KOPT-K1 (cell line): ENCODE measurements around the gene CES1.
"Not testable (repeated sequence)": the region's sequence is repeated elsewhere in the genome, so short reads cannot be mapped to it uniquely, and the experiment has no call there.

Source experiments
- H3K27ac ChIP-seq: fragments of 200-600 bp; sonication (generic); 2 replicates; pipeline ENCODE4 v1.5.1; 2016; ENCODE audit warnings: antibody characterized with exemption, mild to moderate bottlenecking, low read depth, low read length; ENCODE audit not compliant: poor library complexity, severe bottlenecking
- H3K36me3 ChIP-seq: fragments of 200-600 bp; sonication (generic); 2 replicates; pipeline ENCODE4 v1.5.1; 2017; ENCODE audit warnings: antibody characterized with exemption, mild to moderate bottlenecking, low read length, moderate library complexity; ENCODE audit not compliant: insufficient read depth
- H3K9me3 ChIP-seq: fragments of 200-600 bp; sonication (generic); 2 replicates; pipeline ENCODE4 v1.5.1; 2017; ENCODE audit warnings: antibody characterized with exemption, low read length, mild to moderate bottlenecking; ENCODE audit not compliant: insufficient read depth, poor library complexity, severe bottlenecking

The CES1 gene

DNA sequence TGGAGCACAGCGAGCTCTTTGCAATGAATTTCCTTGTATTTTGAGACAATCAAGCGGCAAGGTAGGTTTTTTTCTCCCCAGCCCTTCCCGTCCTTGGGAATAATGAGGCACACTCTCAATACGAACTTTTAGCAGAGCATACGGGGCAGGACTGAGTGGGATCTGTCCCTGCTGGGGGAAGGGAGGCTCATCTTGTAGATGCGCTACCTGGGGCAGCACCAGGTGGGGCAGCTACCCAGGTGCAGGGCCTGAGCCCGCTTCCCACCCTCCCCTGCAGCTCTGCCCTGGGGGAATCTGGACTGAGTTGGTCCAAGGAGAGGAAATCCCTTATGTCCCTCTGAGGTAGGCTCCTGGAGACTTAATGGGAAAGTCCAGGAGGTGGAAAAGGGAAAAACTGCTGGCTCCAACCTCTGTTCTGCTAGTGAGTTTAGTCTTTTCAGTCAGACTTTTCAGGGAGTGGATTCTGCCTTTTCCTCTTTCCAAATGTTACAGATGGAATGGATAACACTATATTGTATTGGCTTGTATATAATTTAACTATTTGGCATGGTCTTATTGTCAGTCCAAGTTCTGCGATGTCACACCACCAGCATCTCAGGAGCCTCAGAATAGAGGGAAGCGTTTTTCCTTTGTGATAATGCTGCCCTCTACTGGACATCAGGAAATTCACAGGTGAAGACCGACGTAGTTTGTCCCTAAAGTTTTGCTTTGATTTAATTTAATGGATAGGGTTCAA, 9.6 kb upstream of the CES1 start:
- Histone ChIP-seq H3K27ac (no peak overlapping the region), H3K9me3 (no peaks in the 10 kb centered on the region), H3K36me3 (no peaks in the 10 kb centered on the region)

DNA sequence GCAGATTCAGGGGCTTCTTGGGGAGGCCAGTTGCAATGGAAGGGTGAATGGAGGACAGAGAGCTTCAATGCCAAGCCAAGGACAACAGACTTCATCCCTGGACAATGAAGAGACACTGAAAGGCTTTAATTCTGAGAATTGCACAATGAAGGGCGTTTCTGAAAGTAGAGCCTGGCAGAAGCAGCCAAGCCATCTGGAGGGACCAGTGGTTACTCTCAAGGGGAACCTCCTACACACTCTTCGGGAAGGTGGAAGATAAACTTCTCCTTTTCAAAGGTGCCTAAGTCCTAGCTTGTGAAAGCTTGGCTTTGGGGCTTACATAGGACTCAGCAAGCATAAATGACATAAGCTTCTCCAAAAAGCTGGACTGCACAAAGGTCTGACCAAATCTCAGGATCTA, 6.2 kb upstream of the CES1 start:
- Histone ChIP-seq H3K36me3 (no peaks in the 10 kb centered on the region), H3K9me3 (no peaks in the 10 kb centered on the region)

DNA sequence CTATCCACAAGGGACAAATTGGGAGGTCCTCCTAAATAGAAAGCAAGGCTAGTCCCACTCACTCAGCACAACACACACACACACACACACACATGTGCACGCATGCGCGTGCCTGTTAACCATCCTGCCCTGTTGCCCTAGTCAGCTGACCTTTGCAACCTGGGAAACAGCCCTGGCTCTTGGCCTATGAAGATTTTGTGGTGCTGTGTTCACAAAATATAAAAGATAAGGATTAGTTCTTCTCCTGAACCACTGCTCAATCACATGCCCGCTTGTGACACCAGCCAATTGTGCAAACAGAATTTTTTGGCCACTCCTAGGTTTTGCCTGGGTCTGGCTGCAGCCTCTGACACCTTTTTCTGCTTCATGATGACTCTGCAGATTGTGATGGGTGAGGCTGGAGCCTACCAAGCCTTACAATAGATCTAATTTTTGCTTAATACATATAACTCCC, 3.3 kb upstream of the CES1 start:
- Histone ChIP-seq H3K9me3 (no peaks in the 10 kb centered on the region), H3K36me3 (no peaks in the 10 kb centered on the region), H3K27ac (no peak overlapping the region)

More for the DNA sequence above, 6.2 kb upstream of the CES1 start:
- no peak overlapping the region for H3K27ac ChIP-seq

DNA sequence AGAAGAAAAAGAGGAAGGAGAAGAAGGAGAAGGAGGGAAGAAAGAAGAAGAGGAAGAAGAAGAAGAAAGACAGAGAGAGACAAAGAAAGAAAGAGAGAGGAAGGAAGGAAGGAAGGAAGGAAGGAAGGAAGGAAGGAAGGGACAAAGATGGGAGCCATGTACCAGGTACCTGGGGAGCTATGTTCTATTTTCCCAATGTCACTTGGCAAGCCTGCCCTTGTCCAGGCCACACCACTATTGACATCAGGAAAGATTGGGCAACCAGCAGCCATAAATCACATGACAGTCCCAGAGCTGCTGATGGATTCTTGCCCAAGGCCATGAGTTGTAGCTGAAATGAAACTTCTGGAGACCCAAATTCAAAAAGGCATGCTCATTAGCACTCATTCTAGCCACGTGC, 2.7 kb upstream of the CES1 start:
- Histone ChIP-seq H3K36me3 (no peaks in the 10 kb centered on the region), H3K27ac (no peak overlapping the region), H3K9me3 (no peaks in the 10 kb centered on the region)

DNA sequence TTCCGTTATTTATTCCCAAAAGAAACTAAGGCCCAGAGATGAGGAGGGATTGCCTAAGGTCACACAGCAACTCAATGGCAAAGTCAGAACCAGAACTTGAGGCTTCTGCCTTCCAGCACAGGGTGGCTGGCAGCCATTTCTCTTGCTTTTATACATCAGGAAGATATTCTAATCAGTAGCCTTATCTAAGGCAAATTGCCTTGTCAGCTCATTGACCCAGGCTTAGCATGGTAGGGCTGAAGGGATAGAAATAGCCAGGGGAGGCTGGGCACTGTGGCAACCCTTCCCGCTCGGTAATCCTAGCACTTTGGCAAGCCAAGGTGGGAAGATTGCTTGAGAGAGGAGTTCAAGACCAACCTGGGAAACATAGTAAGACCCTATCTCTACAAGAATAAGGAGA, 2.3 kb upstream of the CES1 start:
- not testable (repeated sequence) for H3K27ac ChIP-seq, H3K36me3 ChIP-seq, H3K9me3 ChIP-seq

DNA sequence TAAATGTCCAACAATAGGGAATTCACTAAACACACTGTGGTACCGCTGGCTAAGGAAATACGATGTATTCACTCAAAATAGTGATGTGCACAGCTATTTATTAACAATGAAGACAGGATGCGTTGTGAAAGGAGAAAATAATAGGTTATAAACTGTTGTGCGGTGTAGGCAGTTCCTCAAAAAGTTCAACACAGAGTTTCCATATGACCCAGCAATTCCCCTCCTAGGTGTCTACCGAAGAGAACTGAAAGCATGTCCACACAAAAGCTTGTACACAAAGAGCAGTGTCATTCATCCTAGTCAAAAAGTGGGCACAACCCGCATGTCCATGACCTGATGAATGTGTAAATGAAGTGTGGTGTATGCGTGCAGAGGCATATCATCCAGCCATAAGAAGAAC, 1.2 kb upstream of the CES1 start:
- no peaks in the 10 kb centered on the region for H3K9me3 ChIP-seq
- no peak overlapping the region for H3K27ac ChIP-seq
- no peaks in the 10 kb centered on the region for H3K36me3 ChIP-seq

DNA sequence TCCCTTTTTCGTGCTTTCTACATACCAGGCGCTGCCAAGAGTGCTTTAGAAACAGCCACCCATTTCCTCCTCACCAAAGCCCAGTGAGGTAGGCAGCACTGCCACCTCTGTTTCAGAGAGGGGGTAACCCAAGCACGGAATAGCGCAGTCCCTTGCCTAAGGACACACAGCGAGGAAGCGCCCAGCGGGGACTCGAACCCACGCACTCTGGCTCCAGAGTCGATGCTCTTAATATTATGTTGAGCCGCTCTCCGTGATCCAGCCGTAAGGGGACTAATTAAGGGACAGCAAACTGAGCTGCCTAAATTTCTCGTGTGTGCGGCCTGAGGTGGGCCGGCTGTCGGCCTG, 497 bp downstream of the CES1 start:
- H3K9me3 ChIP-seq: no peaks in the 10 kb centered on the region
- no peak overlapping the region for H3K27ac ChIP-seq

DNA sequence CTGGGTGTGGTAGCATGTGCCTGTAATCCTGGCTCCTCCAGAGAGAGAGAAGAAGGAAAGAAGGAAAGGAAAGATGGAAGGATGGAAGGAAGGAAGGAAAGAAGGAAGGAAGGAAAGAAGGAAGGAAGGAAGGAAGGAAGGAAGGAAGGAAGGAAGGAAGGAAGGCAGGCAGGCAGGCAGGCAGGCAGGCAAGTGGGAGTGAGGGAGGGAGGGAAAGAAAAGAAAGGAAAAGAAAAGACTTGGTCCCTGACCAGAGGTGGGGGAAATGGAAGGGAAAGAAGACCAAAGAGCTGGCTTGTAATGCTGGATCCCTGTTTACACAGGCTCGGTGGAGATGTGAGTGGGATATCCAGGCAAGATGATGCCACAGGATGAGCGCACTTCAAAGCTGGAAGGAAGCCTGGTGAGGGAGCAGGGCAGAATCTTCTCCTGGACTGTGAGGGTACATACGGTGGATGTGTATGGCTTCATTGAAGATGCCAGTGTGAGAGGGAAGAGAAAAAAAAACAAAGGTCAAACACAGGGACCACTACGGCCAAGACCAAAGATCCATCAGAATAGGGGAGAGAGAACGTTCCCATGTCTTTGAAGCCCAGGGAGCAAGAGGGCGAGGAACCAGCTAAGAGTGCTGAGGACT, 2.1 kb downstream of the CES1 start:
- no peak overlapping the region for H3K27ac ChIP-seq
- no peaks in the 10 kb centered on the region for H3K36me3 ChIP-seq
- H3K9me3 ChIP-seq: no peaks in the 10 kb centered on the region

More for the DNA sequence above, 497 bp downstream of the CES1 start:
- no peaks in the 10 kb centered on the region for H3K36me3 ChIP-seq

DNA sequence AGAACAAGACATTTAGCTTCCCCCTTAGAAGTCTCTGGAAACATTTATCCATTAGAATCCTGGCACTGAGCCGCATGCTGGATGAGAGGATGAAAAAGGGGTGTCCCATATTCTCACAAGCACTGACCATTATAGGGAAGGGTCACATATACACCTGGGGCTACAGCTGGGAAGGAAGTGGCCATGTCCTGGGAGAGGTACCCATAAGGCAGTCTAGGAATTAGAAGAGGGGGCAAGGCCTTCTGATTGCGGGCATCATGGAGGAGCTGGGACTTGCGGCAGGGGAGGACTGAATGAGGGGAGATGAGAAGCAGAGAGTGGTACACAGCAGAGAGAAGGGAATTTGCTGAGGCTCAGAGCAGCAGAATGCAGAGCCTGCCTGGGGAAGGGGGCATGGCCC, 3.7 kb downstream of the CES1 start:
- not testable (repeated sequence) for H3K36me3 ChIP-seq, H3K27ac ChIP-seq, H3K9me3 ChIP-seq

DNA sequence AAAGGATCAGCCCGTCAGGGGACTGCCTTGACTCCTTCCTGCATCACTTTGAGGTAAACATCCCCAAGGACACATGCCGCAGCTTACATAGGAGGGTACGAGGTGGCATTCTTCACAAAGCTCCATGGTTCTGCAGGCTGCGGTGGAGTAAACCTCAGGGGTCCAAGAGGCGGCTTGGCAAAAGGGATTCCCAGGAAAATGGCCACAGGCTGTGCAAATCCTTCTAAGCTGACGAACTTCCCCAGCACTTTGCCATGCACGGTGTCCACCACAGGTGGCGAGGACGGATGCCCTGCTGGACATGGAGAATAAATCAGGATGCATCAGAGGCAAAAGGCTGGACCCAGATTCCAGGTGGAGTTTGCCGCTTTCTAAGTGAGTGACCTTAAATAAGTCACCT, 4.2 kb downstream of the CES1 start:
- Histone ChIP-seq H3K36me3 (no peaks in the 10 kb centered on the region), H3K27ac (no peak overlapping the region), H3K9me3 (no peaks in the 10 kb centered on the region)

DNA sequence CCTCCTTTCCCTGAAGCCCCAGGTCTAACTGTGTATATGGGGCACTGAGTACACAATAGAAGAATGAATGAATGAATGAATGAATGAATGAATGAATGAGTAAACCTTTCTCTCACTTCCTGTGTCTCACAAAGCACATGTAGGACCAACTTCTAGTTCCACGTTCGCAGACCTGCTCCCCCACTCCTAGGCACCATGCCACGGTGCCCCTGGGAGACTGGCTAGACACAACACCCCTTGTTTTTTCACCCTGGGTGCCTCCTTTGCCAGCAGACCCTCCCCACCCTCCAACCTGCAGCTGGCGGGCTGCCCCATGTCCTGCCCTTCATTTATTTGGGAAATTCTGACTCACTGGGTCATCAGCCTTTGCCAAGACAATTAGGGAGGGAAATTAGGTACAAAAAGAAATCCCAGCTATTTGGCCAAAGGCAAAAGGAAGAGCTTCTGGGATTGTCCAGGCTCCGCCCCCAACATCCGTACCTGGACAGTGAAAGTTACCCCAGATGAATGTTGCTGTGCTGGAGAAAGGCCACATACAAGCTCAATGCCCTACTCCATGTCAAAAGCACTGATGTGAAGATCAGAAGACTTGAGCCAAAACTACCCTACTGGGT, 7.7 kb downstream of the CES1 start:
- Histone ChIP-seq H3K9me3 (no peaks in the 10 kb centered on the region), H3K36me3 (no peaks in the 10 kb centered on the region), H3K27ac (no peak overlapping the region)

DNA sequence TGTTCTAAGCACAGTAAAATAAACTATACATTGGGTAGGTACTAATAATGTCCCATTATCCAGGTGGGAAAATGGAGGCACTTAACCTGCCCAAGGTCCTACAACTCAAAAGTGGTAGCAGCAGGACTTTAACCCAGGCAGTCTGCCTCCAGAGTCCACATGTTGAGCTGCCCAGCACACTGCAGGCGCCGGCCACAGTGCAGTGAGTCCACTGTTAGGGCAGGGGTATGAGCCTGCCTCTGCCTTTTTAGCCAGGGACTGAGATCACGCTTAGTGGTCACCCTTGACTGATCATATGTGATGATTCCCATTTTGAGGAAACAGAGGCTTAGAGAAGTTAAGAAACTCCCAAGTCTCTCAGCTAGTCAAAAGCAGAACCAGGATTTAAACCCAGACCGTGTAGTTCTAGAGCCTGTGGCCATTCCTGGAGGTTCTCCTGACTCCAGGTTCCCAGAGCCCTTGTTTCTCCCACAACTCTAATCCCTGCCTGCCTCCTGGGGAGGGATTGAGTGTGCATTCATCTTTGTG, 8.4 kb downstream of the CES1 start:
- Histone ChIP-seq H3K36me3 (no peaks in the 10 kb centered on the region), H3K27ac (no peak overlapping the region), H3K9me3 (no peaks in the 10 kb centered on the region)

DNA sequence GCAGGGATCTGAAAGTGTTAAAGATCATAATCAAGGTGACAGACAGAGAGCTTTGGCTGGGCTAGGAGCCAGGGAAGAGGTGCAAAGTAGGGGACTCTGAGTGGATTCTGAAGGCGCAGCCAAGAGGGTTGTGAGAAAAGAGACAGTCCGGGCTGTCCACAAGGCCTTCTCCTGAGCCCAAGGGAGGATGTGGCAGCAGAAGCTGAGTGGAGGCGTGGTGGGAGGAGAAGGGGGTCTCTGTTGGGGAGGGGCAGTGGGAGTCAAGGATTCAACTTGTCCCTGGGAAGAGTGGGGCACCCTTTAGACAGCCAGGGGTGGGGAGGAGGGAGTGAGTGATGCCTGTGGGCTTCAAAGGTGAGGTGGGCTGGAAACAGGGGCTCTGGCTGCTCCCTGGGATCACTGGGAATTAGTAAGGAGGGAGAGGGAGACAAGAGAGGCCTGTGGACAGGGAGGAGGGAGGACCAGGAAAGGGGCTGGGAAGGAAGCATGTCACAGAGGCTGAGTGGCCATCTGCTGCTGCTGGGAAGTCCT, 10.6 kb downstream of the CES1 start:
- Histone ChIP-seq H3K9me3 (no peaks in the 10 kb centered on the region), H3K27ac (no peak overlapping the region), H3K36me3 (no peaks in the 10 kb centered on the region)

DNA sequence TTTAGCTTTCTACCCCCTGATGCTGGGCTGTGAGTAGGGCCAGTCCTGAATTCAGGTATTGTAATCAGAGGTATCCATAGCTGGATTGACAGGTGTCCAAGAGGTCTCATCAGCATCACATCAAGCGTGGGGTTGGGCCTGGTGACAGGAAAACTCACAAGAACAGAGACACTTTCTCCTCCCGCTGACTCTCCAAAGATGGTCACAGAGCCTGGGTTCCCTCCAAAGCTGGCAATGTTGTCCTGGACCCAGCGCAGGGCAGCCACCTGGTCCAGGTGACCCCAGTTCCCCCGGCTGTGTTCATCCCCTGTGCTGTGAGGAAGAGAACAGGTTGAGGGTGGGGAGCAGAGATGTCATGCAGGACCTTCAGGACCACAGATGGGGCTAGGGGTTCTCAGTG, 11.7 kb downstream of the CES1 start:
- no peak overlapping the region for H3K27ac ChIP-seq
- no peaks in the 10 kb centered on the region for H3K36me3 ChIP-seq
- H3K9me3 ChIP-seq: no peaks in the 10 kb centered on the region

DNA sequence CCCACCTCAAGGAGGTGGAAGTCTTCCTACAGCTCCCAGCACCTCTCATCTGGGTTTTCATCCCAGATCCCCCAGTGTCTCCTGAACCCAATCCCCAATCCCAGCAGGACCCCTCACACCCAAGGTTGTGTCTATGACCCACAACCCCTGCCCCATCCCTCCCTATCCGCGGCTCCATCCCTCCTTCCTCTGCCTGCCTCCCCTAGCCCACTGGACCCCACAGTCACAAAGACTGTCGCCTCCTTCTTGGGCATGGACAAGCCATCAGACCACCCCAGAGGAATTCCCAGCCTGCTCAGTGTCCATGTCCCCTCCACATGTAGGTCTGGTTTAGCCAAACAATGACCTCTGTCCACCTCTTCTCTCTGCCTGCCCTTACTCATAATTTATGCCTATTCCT, 12.3 kb downstream of the CES1 start:
- no peaks in the 10 kb centered on the region for H3K9me3 ChIP-seq
- no peaks in the 10 kb centered on the region for H3K36me3 ChIP-seq
- no peak overlapping the region for H3K27ac ChIP-seq
